ENCODE results near the gene C19orf44. TPM values are rescaled to one million over a fixed set of nuclear protein-coding genes. Genes with fewer than 3 reads are reported as not detected.
A peak's percentile ranks its signal among the peaks of the same experiment; 100 is the strongest.
"Not testable (repeated sequence)": the region's sequence is repeated elsewhere in the genome, so short reads cannot be mapped to it uniquely, and the experiment has no call there.

The C19orf44 gene
- total RNA-seq, 2 experiments from 2014 or later: 2.7 to 3.0 TPM

GRCh38 chr19:16532440-16533234 lies 36.4 kb downstream of the C19orf44 start:
- no peak overlapping the region for H3K4me3 Mint-ChIP-seq
- peaks cover 32% of the 10 kb centered on the region for H3K36me3 Mint-ChIP-seq
- peaks cover 6% of the 10 kb centered on the region for H3K4me1 Mint-ChIP-seq
- H3K9me3 Mint-ChIP-seq: no peaks in the 10 kb centered on the region
- H3K27ac Mint-ChIP-seq: no peak overlapping the region
- no peak for DNase-seq
- no peaks in the 10 kb centered on the region for H3K27me3 Mint-ChIP-seq

- Mint-ChIP-seq H3K36me3 (peaks cover 41% of the 10 kb centered on the region), H3K27me3 (no peaks in the 10 kb centered on the region)
Observed at GRCh38 chr19:16535381-16535780, 39.2 kb downstream of the C19orf44 start.

GRCh38 chr19:16536130-16536529 lies 39.9 kb downstream of the C19orf44 start:
- Mint-ChIP-seq H3K27me3 (no peaks in the 10 kb centered on the region), H3K27ac (no peak overlapping the region), H3K4me3 (no peak overlapping the region), H3K4me1 (peaks cover 26% of the 10 kb centered on the region), H3K9me3 (no peaks in the 10 kb centered on the region), H3K36me3 (peaks cover 46% of the 10 kb centered on the region)
- DNase-seq: no peak

More at GRCh38 chr19:16535381-16535780, 39.2 kb downstream of the C19orf44 start:
- Mint-ChIP-seq H3K27ac (no peak overlapping the region), H3K4me3 (no peak overlapping the region), H3K4me1 (peaks cover 24% of the 10 kb centered on the region), H3K9me3 (no peaks in the 10 kb centered on the region)
- no peak for DNase-seq

GRCh38 chr19:16537111-16537510 lies 40.9 kb downstream of the C19orf44 start:
- no peaks in the 10 kb centered on the region for H3K9me3 Mint-ChIP-seq
- no peak overlapping the region for H3K27ac Mint-ChIP-seq
- H3K4me3 Mint-ChIP-seq: no peak overlapping the region
- H3K36me3 Mint-ChIP-seq: peaks cover 46% of the 10 kb centered on the region
- no peaks in the 10 kb centered on the region for H3K27me3 Mint-ChIP-seq
- no peak for DNase-seq
- peaks cover 29% of the 10 kb centered on the region for H3K4me1 Mint-ChIP-seq

GRCh38 chr19:16540948-16541347 lies 44.8 kb downstream of the C19orf44 start:
- peak overlapping the region; percentile 96 for H3K4me3 Mint-ChIP-seq
- H3K36me3 Mint-ChIP-seq: peaks cover 45% of the 10 kb centered on the region
- H3K9me3 Mint-ChIP-seq: no peaks in the 10 kb centered on the region
- H3K4me1 Mint-ChIP-seq: peaks cover 46% of the 10 kb centered on the region
- no peak for DNase-seq
- peak overlapping the region; percentile 76 for H3K27ac Mint-ChIP-seq
- H3K27me3 Mint-ChIP-seq: no peaks in the 10 kb centered on the region

GRCh38 chr19:16541526-16542044 lies 45.4 kb downstream of the C19orf44 start:
- Mint-ChIP-seq H3K9me3 (no peaks in the 10 kb centered on the region), H3K4me3 (peak overlapping the region; percentile 96), H3K4me1 (peaks cover 46% of the 10 kb centered on the region), H3K36me3 (peaks cover 43% of the 10 kb centered on the region), H3K27me3 (no peaks in the 10 kb centered on the region), H3K27ac (peak overlapping the region; percentile 76)
- DNase-seq: no peak

GRCh38 chr19:16542045-16542909 lies 46.1 kb downstream of the C19orf44 start, which contains the start of gene CHERP:
Gene CHERP, minus strand, starts transcription at chr19:16542437. Its CDS starts 59 bp downstream, at chr19:16542378.
- DNase-seq: peak; percentile 95
- H3K9me3 Mint-ChIP-seq: no peaks in the 10 kb centered on the region
- H3K27ac Mint-ChIP-seq: peak within 1 kb of the TSS; percentile 94
- peaks cover 42% of the 10 kb centered on the region for H3K36me3 Mint-ChIP-seq
- peak within 1 kb of the TSS; percentile 96 for H3K4me3 Mint-ChIP-seq
- H3K4me1 Mint-ChIP-seq: peaks cover 46% of the 10 kb centered on the region
- H3K27me3 Mint-ChIP-seq: no peaks in the 10 kb centered on the region

- H3K36me3 Mint-ChIP-seq: peaks cover 41% of the 10 kb centered on the region
- peaks cover 41% of the 10 kb centered on the region for H3K4me1 Mint-ChIP-seq
- no peaks in the 10 kb centered on the region for H3K27me3 Mint-ChIP-seq
- no peak for DNase-seq
- peak overlapping the region; percentile 94 for H3K27ac Mint-ChIP-seq
- peak overlapping the region; percentile 96 for H3K4me3 Mint-ChIP-seq
- no peaks in the 10 kb centered on the region for H3K9me3 Mint-ChIP-seq
Observed at GRCh38 chr19:16542910-16543472, 46.8 kb downstream of the C19orf44 start.

GRCh38 chr19:16543734-16544133 lies 47.5 kb downstream of the C19orf44 start:
- H3K27ac Mint-ChIP-seq: peak overlapping the region; percentile 94

GRCh38 chr19:16544473-16545231 lies 48.5 kb downstream of the C19orf44 start:
- no peak for DNase-seq
- Mint-ChIP-seq H3K36me3 (peaks cover 27% of the 10 kb centered on the region), H3K27ac (no peak overlapping the region), H3K27me3 (no peaks in the 10 kb centered on the region), H3K4me1 (peaks cover 27% of the 10 kb centered on the region), H3K4me3 (peak overlapping the region; percentile 34), H3K9me3 (no peaks in the 10 kb centered on the region)

More at GRCh38 chr19:16543734-16544133, 47.5 kb downstream of the C19orf44 start:
- peak overlapping the region; percentile 96 for H3K4me3 Mint-ChIP-seq
- H3K9me3 Mint-ChIP-seq, DNase-seq, H3K27me3 Mint-ChIP-seq: not testable (repeated sequence)
- peaks cover 33% of the 10 kb centered on the region for H3K36me3 Mint-ChIP-seq
- H3K4me1 Mint-ChIP-seq: peaks cover 33% of the 10 kb centered on the region

- H3K36me3 Mint-ChIP-seq: peaks cover 9% of the 10 kb centered on the region
- H3K27ac Mint-ChIP-seq: no peak overlapping the region
- H3K27me3 Mint-ChIP-seq: no peaks in the 10 kb centered on the region
- H3K9me3 Mint-ChIP-seq: no peaks in the 10 kb centered on the region
- H3K4me3 Mint-ChIP-seq: no peak overlapping the region
- H3K4me1 Mint-ChIP-seq: peaks cover 15% of the 10 kb centered on the region
- no peak for DNase-seq
Observed at GRCh38 chr19:16548956-16549355, 52.8 kb downstream of the C19orf44 start.

GRCh38 chr19:16551902-16552301 lies 55.7 kb downstream of the C19orf44 start:
- H3K36me3 Mint-ChIP-seq: peaks cover 15% of the 10 kb centered on the region
- not testable (repeated sequence) for H3K27ac Mint-ChIP-seq, DNase-seq, H3K4me1 Mint-ChIP-seq, H3K4me3 Mint-ChIP-seq, H3K9me3 Mint-ChIP-seq, H3K27me3 Mint-ChIP-seq

- H3K36me3 Mint-ChIP-seq: peaks cover 25% of the 10 kb centered on the region
- no peak overlapping the region for H3K4me3 Mint-ChIP-seq
- peaks cover 4% of the 10 kb centered on the region for H3K4me1 Mint-ChIP-seq
- DNase-seq: no peak
- no peaks in the 10 kb centered on the region for H3K27me3 Mint-ChIP-seq
- H3K9me3 Mint-ChIP-seq: no peaks in the 10 kb centered on the region
- H3K27ac Mint-ChIP-seq: no peak overlapping the region
Observed at GRCh38 chr19:16554776-16555175, 58.6 kb downstream of the C19orf44 start.

- no peaks in the 10 kb centered on the region for H3K9me3 Mint-ChIP-seq
- no peak overlapping the region for H3K4me3 Mint-ChIP-seq
- DNase-seq: no peak
- peaks cover under 1% of the 10 kb centered on the region for H3K4me1 Mint-ChIP-seq
- H3K27me3 Mint-ChIP-seq: no peaks in the 10 kb centered on the region
- H3K27ac Mint-ChIP-seq: no peak overlapping the region
- H3K36me3 Mint-ChIP-seq: peaks cover 29% of the 10 kb centered on the region
Observed at GRCh38 chr19:16559780-16560276, 63.6 kb downstream of the C19orf44 start.

Data from activated naive CD8-positive, alpha-beta T cell treated with anti-CD3 and anti-CD28 coated beads for 36 hours (primary cell).